CD4-positive, CD25-positive, alpha-beta regulatory T cell (primary cell): ENCODE measurements around the gene PROC. TPM values are rescaled to one million over a fixed set of nuclear protein-coding genes. Genes with fewer than 3 reads are reported as not detected.

ENCODE experiments used
- ATAC-seq, 2 donors: fragments of 150-1000 bp; cut with Tn5 transposase; one replicate each; pipeline ENCODE4 v1.10.0; 2021; ENCODE audit warnings: low read depth in 2 of 2, moderate number of reproducible peaks in 2 of 2, moderate library complexity in 1 of 2
- DNase-seq, 3 donors: peaks; one replicate each; pipeline versions ENCODE4 v3.0.0 to v3.0.0-alpha.2; 2012 to 2022; ENCODE audit warnings: mixed read lengths in 1 of 3
- H3K27ac ChIP-seq: one replicate; pipeline ENCODE4 v1.7.0; 2013; ENCODE audit warnings: mild to moderate bottlenecking, low read length; ENCODE audit not compliant: insufficient read depth, poor library complexity, severe bottlenecking
- H3K27me3 ChIP-seq: one replicate; pipeline ENCODE4 v1.7.0; 2013; ENCODE audit warnings: low read length; ENCODE audit not compliant: control insufficient read depth, insufficient read depth
- H3K36me3 ChIP-seq: one replicate; pipeline ENCODE4 v1.7.0; 2013; ENCODE audit warnings: mild to moderate bottlenecking, low read length, moderate library complexity; ENCODE audit not compliant: control insufficient read depth, insufficient read depth
- H3K4me1 ChIP-seq: 2 replicates; pipeline ENCODE4 v1.7.0; 2013; ENCODE audit warnings: mild to moderate bottlenecking, low read length; ENCODE audit not compliant: insufficient read depth, control insufficient read depth, poor library complexity, severe bottlenecking
- H3K4me3 ChIP-seq: one replicate; pipeline ENCODE4 v1.7.0; 2013; ENCODE audit warnings: low read depth, mild to moderate bottlenecking, low read length, moderate library complexity
- H3K9me3 ChIP-seq, 2 experiments: 1 replicate in 1 of 2; 2 replicates in 1 of 2; pipeline ENCODE4 v1.7.0; 2013; ENCODE audit warnings: low read length in 2 of 2, mild to moderate bottlenecking in 1 of 2, moderate library complexity in 1 of 2; ENCODE audit not compliant: control insufficient read depth in 2 of 2
- H3K27ac Mint-ChIP-seq, 3 donors: one replicate each; pipeline ENCODE4 v1.8.0; 2020 to 2022; ENCODE audit warnings: mild to moderate bottlenecking in 3 of 3, mixed read lengths in 3 of 3, moderate library complexity in 2 of 3
- H3K27me3 Mint-ChIP-seq: one replicate; pipeline ENCODE4 v1.8.0; 2022; ENCODE audit warnings: mild to moderate bottlenecking, mixed read lengths
- H3K36me3 Mint-ChIP-seq: one replicate; pipeline ENCODE4 v1.8.0; 2020; ENCODE audit warnings: mixed read lengths
- H3K4me1 Mint-ChIP-seq, 4 donors: one replicate each; pipeline ENCODE4 v1.8.0; 2020 to 2022; ENCODE audit warnings: mixed read lengths in 4 of 4, mild to moderate bottlenecking in 1 of 4
- H3K4me3 Mint-ChIP-seq, 4 donors: one replicate each; pipeline ENCODE4 v1.8.0; 2020 to 2022; ENCODE audit warnings: mild to moderate bottlenecking in 4 of 4, mixed read lengths in 4 of 4, moderate library complexity in 3 of 4
- H3K9me3 Mint-ChIP-seq, 7 donors: one replicate each; pipeline ENCODE4 v1.8.0; 2020 to 2022; ENCODE audit warnings: mixed read lengths in 7 of 7, mild to moderate bottlenecking in 3 of 7, moderate library complexity in 2 of 7
- polyA plus RNA-seq, 4 donors: library from polyadenylated mRNA; unstranded; fragments of 300-500 nt; fragmentation: Illumina TruSeq; gene quantifications; one replicate each; pipeline ENCODE4 v1.2.3, GENCODE V29; 2021
- total RNA-seq: library from RNA; stranded (reverse); gene quantifications from one replicate; pipeline ENCODE4 v1.2.3, GENCODE V29; 2022

Gene PROC
- total and polyA plus RNA-seq, 5 donors from 2014 or later, result 0.35 TPM; not detected in 4

DNA sequence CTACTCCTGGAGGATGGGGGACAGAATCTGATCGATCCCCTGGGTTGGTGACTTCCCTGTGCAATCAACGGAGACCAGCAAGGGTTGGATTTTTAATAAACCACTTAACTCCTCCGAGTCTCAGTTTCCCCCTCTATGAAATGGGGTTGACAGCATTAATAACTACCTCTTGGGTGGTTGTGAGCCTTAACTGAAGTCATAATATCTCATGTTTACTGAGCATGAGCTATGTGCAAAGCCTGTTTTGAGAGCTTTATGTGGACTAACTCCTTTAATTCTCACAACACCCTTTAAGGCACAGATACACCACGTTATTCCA, 844 bp downstream of the PROC start:
- no peaks in the 10 kb centered on the region for H3K9me3 ChIP-seq
- H3K36me3 ChIP-seq, result no peaks in the 10 kb centered on the region
- peaks cover 27% of the 10 kb centered on the region for H3K4me1 ChIP-seq
- DNase-seq (no peak), ATAC-seq (no peak)
- Mint-ChIP-seq H3K27ac (no peak overlapping the region), H3K36me3 (no peaks in the 10 kb centered on the region), H3K4me3 (no peak overlapping the region), H3K9me3 (no peaks in the 10 kb centered on the region), H3K4me1 (peaks cover 6 to 34% (median 19%) of the 10 kb centered on the region in 4 donors), H3K27me3 (peaks cover 25% of the 10 kb centered on the region)
- no peak overlapping the region for H3K4me3 ChIP-seq
- H3K27me3 ChIP-seq, result peaks cover 9% of the 10 kb centered on the region
- no peak overlapping the region for H3K27ac ChIP-seq

GRCh38 chr2:127419448-127420038, 1.3 kb downstream of the PROC start:
- Mint-ChIP-seq H3K27me3 (peaks cover 26% of the 10 kb centered on the region), H3K4me1 (peaks cover 7 to 34% (median 16%) of the 10 kb centered on the region in 4 donors), H3K27ac (peak overlapping the region in 1 of 3 donors; percentile 5), H3K4me3 (no peak overlapping the region), H3K36me3 (no peaks in the 10 kb centered on the region), H3K9me3 (no peaks in the 10 kb centered on the region)
- H3K27me3 ChIP-seq, result peaks cover 9% of the 10 kb centered on the region
- no peak overlapping the region for H3K4me3 ChIP-seq
- H3K4me1 ChIP-seq, result peaks cover 27% of the 10 kb centered on the region
- H3K9me3 ChIP-seq, result no peaks in the 10 kb centered on the region
- no peak for ATAC-seq
- no peak overlapping the region for H3K27ac ChIP-seq
- no peak for DNase-seq
- H3K36me3 ChIP-seq, result no peaks in the 10 kb centered on the region

DNA sequence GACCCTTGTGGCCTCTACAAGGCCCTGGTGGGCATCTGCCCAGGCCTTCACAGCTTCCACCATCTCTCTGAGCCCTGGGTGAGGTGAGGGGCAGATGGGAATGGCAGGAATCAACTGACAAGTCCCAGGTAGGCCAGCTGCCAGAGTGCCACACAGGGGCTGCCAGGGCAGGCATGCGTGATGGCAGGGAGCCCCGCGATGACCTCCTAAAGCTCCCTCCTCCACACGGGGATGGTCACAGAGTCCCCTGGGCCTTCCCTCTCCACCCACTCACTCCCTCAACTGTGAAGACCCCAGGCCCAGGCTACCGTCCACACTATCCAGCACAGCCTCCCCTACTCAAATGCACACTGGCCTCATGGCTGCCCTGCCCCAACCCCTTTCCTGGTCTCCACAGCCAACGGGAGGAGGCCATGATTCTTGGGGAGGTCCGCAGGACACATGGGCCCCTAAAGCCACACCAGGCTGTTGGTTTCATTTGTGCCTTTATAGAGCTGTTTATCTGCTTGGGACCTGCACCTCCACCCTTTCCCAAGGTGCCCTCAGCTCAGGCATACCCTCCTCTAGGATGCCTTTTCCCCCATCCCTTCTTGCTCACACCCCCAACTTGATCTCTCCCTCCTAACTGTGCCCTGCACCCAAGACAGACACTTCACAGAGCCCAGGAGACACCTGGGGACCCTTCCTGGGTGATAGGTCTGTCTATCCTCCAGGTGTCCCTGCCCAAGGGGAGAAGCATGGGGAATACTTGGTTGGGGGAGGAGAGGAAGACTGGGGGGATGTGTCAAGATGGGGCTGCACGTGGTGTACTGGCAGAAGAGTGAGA, 2.0 kb downstream of the PROC start:
- peak overlapping the region in 1 of 4 donors; percentile 64 for H3K4me3 Mint-ChIP-seq
- peaks cover 7 to 34% (median 16%) of the 10 kb centered on the region in 4 donors for H3K4me1 Mint-ChIP-seq
- H3K27me3 Mint-ChIP-seq, result peaks cover 27% of the 10 kb centered on the region

DNA sequence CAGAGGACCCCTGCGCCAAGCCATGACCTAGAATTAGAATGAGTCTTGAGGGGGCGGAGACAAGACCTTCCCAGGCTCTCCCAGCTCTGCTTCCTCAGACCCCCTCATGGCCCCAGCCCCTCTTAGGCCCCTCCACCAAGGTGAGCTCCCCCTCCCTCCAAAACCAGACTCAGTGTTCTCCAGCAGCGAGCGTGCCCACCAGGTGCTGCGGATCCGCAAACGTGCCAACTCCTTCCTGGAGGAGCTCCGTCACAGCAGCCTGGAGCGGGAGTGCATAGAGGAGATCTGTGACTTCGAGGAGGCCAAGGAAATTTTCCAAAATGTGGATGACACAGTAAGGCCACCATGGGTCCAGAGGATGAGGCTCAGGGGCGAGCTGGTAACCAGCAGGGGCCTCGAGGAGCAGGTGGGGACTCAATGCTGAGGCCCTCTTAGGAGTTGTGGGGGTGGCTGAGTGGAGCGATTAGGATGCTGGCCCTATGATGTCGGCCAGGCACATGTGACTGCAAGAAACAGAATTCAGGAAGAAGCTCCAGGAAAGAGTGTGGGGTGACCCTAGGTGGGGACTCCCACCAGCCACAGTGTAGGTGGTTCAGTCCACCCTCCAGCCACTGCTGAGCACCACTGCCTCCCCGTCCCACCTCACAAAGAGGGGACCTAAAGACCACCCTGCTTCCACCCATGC, 3.0 kb downstream of the PROC start:
- H3K27ac Mint-ChIP-seq, result no peak overlapping the region
- peaks cover 7 to 28% (median 13%) of the 10 kb centered on the region in 4 donors for H3K4me1 Mint-ChIP-seq
- no peaks in the 10 kb centered on the region for H3K9me3 Mint-ChIP-seq
- DNase-seq (no peak), ATAC-seq (no peak)
- peak overlapping the region in 2 of 4 donors; percentile 8 to 28 for H3K4me3 Mint-ChIP-seq
- H3K4me3 ChIP-seq, result no peak overlapping the region
- no peak overlapping the region for H3K27ac ChIP-seq
- H3K4me1 ChIP-seq, result peaks cover 19% of the 10 kb centered on the region
- H3K27me3 ChIP-seq, result peaks cover 9% of the 10 kb centered on the region
- H3K9me3 ChIP-seq, result no peaks in the 10 kb centered on the region
- peaks cover 34% of the 10 kb centered on the region for H3K27me3 Mint-ChIP-seq
- H3K36me3 Mint-ChIP-seq, result no peaks in the 10 kb centered on the region
- H3K36me3 ChIP-seq, result no peaks in the 10 kb centered on the region

More for the DNA sequence above, 2.0 kb downstream of the PROC start:
- Histone ChIP-seq H3K27ac (no peak overlapping the region), H3K36me3 (no peaks in the 10 kb centered on the region), H3K4me1 (peaks cover 27% of the 10 kb centered on the region), H3K27me3 (peaks cover 9% of the 10 kb centered on the region), H3K9me3 (no peaks in the 10 kb centered on the region), H3K4me3 (no peak overlapping the region)
- Mint-ChIP-seq H3K27ac (no peak overlapping the region), H3K36me3 (no peaks in the 10 kb centered on the region), H3K9me3 (no peaks in the 10 kb centered on the region)
- DNase-seq (no peak), ATAC-seq (no peak)

- peaks cover 3 to 21% (median 9%) of the 10 kb centered on the region in 4 donors for H3K4me1 Mint-ChIP-seq
- Histone ChIP-seq H3K27me3 (peaks cover 9% of the 10 kb centered on the region), H3K4me1 (peaks cover 13% of the 10 kb centered on the region), H3K36me3 (no peaks in the 10 kb centered on the region), H3K9me3 (no peaks in the 10 kb centered on the region), H3K4me3 (no peak overlapping the region), H3K27ac (no peak overlapping the region)
- no peaks in the 10 kb centered on the region for H3K36me3 Mint-ChIP-seq
- no peaks in the 10 kb centered on the region for H3K9me3 Mint-ChIP-seq
- no peak overlapping the region for H3K27ac Mint-ChIP-seq
- peaks cover 34% of the 10 kb centered on the region for H3K27me3 Mint-ChIP-seq
- DNase-seq, result no peak
- no peak for ATAC-seq
- H3K4me3 Mint-ChIP-seq, result no peak overlapping the region
These were observed 3.8 kb downstream of the PROC start for GRCh38 chr2:127421871-127422558.

- ATAC-seq, result peak; percentile 49 to 58
- H3K9me3 ChIP-seq, result no peaks in the 10 kb centered on the region
- no peak overlapping the region for H3K27ac ChIP-seq
- Mint-ChIP-seq H3K4me3 (no peak overlapping the region), H3K9me3 (no peaks in the 10 kb centered on the region), H3K36me3 (no peaks in the 10 kb centered on the region), H3K4me1 (peaks cover 3 to 15% (median 8%) of the 10 kb centered on the region in 4 donors), H3K27me3 (peaks cover 34% of the 10 kb centered on the region), H3K27ac (no peak overlapping the region)
- DNase-seq, result peak in 2 of 3 donors; percentile 16 to 42
- H3K27me3 ChIP-seq, result peaks cover 9% of the 10 kb centered on the region
- no peak overlapping the region for H3K4me3 ChIP-seq
- H3K4me1 ChIP-seq, result peaks cover 13% of the 10 kb centered on the region
- H3K36me3 ChIP-seq, result no peaks in the 10 kb centered on the region
These were observed 4.6 kb downstream of the PROC start for GRCh38 chr2:127422559-127423477.

DNA sequence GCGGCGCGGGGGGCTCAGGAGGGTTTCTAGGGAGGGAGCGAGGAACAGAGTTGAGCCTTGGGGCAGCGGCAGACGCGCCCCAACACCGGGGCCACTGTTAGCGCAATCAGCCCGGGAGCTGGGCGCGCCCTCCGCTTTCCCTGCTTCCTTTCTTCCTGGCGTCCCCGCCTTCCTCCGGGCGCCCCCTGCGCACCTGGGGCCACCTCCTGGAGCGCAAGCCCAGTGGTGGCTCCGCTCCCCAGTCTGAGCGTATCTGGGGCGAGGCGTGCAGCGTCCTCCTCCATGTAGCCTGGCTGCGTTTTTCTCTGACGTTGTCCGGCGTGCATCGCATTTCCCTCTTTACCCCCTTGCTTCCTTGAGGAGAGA, 5.2 kb downstream of the PROC start:
- Mint-ChIP-seq H3K4me3 (peak overlapping the region in 2 of 4 donors; percentile 4 to 13), H3K9me3 (no peaks in the 10 kb centered on the region), H3K27me3 (peaks cover 34% of the 10 kb centered on the region), H3K36me3 (no peaks in the 10 kb centered on the region), H3K4me1 (peaks cover 3 to 15% (median 8%) of the 10 kb centered on the region in 4 donors), H3K27ac (no peak overlapping the region)
- H3K36me3 ChIP-seq, result no peaks in the 10 kb centered on the region
- peaks cover 13% of the 10 kb centered on the region for H3K4me1 ChIP-seq
- H3K27me3 ChIP-seq, result peaks cover 9% of the 10 kb centered on the region
- H3K4me3 ChIP-seq, result no peak overlapping the region
- no peaks in the 10 kb centered on the region for H3K9me3 ChIP-seq
- DNase-seq (peak in 1 of 3 donors; percentile 6), ATAC-seq (peak; percentile 26 to 29)
- H3K27ac ChIP-seq, result no peak overlapping the region
